ENCODE data around the gene ATXN2L.

GRCh38 chr16:28843766-28844165 is 21.0 kb downstream of the ATXN2L start:
- TF ChIP-seq, protein P1, sequence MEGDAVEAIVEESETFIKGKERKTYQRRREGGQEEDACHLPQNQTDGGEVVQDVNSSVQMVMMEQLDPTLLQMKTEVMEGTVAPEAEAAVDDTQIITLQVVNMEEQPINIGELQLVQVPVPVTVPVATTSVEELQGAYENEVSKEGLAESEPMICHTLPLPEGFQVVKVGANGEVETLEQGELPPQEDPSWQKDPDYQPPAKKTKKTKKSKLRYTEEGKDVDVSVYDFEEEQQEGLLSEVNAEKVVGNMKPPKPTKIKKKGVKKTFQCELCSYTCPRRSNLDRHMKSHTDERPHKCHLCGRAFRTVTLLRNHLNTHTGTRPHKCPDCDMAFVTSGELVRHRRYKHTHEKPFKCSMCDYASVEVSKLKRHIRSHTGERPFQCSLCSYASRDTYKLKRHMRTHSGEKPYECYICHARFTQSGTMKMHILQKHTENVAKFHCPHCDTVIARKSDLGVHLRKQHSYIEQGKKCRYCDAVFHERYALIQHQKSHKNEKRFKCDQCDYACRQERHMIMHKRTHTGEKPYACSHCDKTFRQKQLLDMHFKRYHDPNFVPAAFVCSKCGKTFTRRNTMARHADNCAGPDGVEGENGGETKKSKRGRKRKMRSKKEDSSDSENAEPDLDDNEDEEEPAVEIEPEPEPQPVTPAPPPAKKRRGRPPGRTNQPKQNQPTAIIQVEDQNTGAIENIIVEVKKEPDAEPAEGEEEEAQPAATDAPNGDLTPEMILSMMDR (IDR thresholded peaks at IDR 0.05): no peak
- TF ChIP-seq TAF1 (IDR thresholded peaks at IDR 0.05; ENCODE audit: borderline replicate concordance, low read depth, low read length): no peak
- TF ChIP-seq MXI1 (IDR thresholded peaks at IDR 0.05; ENCODE audit: low read depth, low read length): no peak
- TF ChIP-seq REST (IDR thresholded peaks at IDR 0.05; ENCODE audit: low read depth, low read length): no peak
- TF ChIP-seq POLR2AphosphoS5 (IDR thresholded peaks at IDR 0.05; ENCODE audit: low read depth, low read length): no peak; the same call in 1 of the 2 replicates
- no peak for TF ChIP-seq JUND (IDR thresholded peaks at IDR 0.05)
